NCI-H82 treated with DMSO at 0.1 percent for 48 hours (cell line): ENCODE data around the gene GYPC.
A peak's percentile ranks its signal among the peaks of the same experiment; 100 is the strongest.
"Not testable (repeated sequence)": the region's sequence is repeated elsewhere in the genome, so short reads cannot be mapped to it uniquely, and the experiment has no call there.

Experiments used
- DNase-seq: peaks from one replicate; lab custom pipeline; 2025; ENCODE audit not compliant: unreplicated experiment; lab: John Stamatoyannopoulos, UW

The GYPC gene

DNA sequence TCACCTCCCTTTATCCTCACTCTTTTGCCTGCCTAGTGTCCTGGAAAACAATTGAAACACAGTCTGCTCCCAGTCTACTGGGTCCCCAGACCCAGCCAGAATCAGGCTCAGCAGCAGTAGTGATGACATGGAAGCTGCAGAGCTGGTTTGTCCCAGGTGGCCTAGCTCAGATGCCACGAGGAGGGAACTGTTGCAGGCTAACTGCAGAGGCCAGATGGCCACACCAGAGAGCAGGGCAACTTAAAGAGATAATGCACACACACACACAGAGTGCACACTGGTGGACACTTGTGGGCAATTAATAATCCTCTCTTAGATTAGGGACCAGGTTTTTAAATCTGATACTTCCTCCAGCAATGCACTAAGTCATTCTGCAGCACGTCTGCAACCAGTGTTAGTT is 42.4 kb downstream of the GYPC start:
- DNase-seq: peak; percentile 77

DNA sequence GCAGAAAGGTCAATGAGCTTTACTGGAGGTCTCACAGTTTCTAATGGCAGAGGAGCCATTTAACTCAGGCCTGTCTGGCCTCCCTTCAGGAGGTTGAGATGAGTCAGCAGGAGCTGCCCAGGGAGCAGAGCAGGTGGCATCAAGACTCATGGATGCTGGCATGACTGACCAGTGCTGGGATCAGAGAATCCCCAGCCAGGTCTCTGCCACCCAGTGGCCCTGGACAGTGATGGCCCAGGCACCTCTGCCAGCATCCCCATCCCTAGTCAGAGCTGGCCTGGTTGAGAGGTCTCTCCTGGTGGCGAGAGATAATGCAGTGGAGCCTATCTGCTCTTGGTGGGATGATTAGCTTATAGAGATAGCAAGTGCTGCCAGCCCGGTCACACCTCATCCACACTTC is 43.1 kb downstream of the GYPC start:
- no peak for DNase-seq

DNA sequence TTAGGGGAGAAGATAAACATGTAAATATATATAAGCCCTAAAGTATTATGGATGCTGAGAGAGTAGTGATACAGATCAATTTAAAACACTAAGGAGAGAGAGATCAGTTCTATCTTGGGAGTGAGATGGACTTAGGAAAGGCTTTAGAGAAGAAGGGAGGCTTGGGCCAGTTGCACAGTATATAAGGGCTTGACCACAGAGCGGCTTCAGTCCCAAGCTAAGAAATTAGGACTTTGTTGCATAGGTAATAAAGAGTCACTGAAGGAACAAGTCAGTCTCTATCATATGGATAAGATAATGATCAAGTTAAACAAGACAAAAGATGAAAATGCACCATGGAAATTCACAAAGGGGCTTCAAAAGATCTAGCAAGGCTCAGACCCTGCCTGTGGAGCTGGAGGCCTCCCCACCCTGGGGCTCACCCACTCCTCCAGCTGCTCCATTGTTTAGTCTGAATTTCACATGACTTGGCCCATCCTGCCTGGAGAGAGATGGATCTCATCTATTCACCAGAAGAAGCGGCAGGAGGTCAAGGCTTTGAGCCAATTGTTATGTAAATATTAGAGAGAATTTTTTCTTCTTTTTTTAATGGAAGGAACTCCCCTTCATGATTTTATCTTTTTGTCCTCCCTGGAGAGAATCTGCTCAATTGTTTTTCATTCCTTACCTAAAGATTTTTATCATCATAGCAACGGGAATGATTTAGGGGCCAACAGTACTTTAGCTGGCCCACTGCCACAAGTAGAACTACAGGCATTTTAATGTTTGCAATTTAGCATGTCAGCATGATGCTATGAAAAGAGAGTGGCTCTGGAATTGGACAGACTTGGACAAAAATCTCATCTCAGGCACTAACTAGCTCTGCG is 44.0 kb downstream of the GYPC start:
- DNase-seq: no peak

DNA sequence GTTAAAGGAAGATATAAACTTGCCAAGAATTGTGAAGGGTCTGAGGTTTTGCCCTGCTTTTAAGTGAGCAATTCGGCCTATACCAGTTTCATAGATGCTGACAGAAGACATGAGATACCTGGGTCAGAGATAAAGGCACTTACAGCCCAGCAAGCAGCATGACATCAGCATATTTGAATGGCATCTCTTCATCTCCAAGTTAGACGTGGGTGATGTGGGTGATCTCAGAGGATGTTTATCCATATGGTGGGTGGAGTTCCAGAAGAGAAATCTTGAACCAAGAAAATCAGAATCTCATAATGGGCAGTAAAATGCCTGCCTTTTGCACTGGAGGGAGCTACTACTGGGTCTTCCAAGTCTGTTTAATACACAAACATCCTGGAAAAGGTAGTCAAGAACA is 44.7 kb downstream of the GYPC start:
- DNase-seq: no peak

DNA sequence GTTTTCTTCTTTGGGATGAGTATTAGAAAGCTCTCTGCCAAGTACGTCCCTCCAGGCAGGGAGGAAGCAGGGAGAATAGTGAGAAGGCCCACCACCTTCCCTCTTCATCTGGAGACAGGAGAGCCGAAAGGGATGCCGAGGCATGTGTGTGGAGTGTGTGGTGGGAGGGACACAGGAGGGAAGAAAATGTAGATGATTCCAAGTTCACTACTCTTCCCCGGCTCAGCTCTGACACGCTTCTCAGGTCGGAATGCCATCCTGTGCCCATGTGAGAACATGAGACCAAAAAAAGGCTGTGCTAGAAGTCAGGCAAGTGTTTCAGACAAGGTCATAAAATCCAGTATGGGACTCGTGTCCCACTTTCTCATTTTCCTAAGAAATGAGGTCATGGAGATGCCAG is 47.4 kb downstream of the GYPC start:
- DNase-seq: no peak

DNA sequence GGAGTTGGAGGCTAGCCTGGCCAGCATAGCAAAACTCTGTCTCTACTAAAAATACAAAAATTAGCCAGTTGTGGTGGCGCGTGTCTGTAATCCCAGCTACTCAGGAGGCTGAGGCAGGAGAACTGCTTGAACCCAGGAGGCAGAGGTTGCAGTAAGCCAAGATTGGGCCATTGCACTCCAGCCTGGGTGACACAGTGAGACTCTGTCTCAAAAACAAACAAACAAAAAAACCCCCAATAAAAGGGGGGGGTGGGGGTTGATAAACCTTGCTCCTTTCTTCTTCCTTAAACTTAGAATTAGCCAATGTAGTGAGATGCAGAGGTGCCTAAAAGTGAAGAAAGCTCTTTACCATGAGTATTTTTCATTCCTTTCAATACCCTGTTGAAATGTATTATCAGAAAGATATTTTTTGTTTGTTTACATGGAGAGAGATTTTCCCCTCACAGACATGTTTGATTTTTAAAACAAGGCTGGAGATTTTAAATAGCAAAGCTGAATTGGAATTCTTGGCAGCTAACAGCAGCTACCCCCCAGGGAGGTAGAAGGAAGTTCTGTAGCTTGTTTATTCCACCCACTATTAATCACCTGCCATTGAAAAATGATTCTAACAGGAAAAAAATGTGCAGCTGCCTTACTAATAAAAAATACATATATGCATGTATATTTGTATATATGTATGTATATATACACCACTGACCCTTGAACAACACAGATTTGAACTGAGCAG is 48.6 kb downstream of the GYPC start:
- DNase-seq: no peak

DNA sequence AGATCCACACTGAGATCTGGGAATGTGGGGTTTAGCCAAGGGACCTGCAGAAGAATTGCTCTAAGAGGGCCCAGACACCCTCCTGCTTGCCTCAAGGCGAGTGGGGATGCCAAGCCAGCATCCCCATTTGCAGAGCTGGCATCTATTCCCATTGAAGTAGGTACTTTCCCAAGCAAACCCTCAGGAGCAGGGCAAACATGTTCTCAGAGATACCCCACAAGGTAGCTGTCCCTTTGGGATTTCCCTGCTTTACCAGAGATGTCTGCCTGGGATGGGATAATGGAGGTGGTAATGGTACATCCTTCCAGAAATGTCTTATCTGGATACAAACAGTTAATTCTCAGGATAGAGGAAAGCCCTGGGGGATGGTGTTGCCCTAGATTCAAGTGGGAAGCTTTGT is 51.2 kb downstream of the GYPC start:
- DNase-seq: no peak

DNA sequence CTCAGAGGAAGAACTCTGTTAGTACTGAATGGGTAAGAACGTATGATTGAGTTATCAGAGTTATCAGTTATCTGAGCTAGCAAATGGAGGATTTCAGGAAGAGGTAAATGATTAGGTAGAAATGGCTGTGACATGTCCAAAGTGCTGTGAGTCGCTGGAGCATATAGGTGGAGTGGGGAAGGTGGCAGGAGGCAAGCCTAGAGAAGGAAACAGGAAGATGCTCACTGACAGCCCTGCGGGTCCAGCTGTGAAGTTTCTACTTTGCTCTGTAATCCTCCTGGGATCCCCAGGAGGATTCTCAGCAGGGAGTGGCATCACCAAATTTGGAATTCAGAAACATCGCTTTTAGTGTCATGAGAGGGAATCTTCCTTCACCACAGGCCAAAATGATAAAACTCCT is 52.0 kb downstream of the GYPC start:
- DNase-seq: no peak

DNA sequence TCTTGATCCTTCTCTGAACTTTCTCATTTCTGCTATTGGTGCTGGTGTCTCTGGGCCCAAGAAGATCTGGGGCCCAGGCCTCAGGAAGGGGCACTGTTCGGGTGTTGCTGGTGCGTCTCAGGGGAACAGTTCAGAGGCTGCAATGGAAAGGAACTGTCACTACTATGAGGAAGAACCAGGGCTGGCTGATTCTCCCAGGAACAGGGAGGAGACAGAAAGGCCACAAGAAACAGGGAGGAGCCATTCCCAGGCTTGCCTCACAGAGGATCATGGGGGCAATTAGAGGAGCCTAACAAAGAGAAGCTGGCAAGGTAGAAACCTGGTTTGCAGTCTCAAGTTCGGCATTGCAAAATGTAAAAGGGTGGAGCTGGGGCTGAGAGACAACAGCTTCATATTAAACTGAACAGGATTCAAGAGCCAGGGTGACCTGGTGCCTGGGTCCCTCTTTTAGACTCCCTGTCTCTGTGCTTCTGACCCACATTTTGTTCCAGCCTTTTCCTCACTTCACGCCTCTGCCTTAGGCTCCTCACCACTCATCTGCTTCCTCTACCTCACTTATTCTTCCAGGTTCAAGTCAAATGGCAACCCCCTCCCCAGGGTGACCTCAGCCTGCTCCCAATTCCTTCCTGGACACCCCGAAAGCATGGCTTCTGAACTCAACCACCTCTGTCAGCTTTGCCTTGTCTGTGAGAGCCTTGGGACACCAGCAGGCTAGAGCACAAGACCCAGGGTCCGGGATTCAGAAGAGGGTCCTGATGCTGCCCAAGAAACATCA is 58.4 kb downstream of the GYPC start:
- DNase-seq: no peak

DNA sequence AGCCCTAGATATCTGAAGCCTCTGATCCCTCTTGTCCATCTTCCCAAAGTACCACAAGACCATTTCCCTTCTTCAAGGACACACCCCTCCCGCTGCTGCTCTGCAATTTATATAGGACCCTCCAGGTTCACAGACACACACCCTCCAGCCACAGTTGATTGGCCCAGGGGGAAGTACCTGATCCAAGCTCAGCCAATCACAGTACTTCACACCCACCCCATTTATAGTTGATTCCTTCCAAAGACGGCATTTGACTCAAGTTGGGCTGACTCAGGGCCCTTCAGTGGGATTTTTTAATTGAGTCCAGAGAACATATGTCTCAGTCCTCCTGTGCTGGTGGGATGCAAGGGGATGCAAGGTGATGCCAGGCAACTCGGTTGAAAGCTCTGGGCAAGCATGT is 59.2 kb downstream of the GYPC start:
- DNase-seq: no peak

DNA sequence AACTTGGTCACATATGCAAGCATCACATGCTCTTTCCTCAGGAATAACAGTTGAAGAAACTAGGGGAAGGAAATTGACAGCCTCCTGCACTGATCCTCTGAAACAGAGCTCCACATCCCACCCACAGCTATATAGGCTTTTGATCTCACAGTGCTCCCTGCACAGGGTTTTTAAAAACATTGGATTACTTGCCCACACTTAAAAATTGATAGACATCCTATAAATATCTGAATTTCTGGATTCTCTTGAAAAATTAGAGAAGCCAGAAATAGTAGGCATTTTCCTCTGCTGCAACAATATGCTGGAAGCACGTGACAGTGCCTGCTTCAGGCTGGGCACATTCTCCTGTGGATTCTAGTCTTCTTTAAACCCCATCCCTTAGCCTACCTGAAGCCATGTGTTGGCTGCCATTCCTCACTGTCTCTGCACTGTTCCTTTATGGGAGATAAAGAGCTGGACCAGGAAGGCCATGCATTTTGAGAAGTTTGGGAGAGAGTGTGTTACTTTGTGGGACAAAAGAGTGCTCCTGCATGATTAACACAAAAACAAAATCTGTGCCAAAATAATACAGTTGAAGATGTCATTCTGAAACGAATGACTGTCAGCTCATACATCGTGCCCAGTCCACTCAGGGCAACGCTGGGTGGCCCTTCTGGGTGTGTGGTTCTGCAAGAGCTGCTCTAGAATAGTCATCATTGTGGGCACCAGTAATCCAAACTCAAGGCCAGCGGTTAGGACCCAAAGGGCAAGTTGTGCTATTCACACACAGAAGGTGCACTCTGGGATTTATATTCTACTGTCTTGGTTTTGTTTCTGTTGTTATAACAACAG is 59.8 kb downstream of the GYPC start:
- DNase-seq: no peak

DNA sequence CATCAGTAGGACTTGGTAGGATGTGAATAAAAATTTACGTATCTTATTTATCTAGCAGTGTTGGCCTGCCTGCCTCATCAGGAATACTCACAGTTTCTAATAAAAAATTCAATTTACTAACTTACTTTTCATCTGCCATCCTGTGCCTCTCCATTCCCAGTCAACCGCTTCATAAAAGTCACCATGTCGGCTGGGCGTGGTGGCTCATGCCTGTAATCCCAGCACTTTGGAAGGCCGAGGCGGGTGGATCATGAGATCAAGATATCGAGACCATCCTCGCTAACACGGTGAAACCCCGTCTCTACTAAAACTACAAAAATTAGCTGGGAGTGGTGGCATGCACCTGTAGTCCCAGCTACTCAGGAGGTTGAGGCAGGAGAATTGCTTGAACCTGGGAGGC is 61.3 kb downstream of the GYPC start:
- DNase-seq: not testable (repeated sequence)

DNA sequence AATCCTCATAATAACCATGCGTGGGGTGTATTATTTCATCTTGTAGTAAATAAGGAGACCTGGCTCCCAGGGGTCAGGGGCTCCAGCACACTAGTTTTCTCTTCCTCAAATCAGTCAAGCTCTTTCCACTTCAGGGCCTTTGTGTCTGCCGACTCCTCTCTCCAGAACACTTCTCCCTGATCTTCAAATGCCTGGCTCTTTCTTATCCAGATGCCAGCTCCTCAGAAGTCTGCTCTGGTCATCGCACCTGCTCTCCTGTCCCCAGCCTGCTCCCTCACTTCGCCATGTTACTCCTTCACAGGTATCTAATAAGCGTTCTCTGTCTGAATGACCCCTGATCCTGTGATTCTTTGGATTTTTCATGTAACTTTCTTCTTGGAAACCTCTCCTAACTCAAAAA is 62.0 kb downstream of the GYPC start:
- DNase-seq: no peak

DNA sequence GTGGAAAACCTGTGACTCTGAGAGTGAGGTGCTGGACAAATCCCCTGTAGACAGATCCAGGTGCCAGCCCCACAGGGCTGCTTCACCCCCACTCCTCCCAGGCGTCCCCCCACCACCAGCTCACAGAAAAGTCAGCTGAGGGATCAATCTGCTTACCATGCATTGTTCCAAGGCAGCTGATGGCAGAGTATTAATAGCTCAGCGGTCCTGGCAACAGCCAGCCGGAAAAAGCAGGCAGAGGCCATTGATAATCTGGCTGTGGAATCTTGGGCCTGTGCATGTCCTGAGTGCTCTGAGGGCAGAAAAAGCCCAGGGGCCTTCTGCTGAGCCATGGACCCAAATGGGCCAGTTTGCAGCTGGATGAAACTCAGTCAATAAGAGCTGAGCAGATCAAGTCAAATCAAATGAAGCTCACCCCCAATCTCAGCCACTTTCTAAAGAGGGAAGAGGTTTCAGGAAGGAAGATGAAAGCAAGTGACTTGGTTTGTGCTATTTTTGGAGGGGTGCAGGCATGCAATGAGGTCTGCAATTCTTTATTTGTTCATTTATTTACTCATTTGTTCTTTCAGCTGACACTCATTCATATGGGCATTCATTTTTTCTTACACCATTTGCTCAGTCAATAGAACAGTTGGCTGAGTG is 63.4 kb downstream of the GYPC start:
- no peak for DNase-seq

DNA sequence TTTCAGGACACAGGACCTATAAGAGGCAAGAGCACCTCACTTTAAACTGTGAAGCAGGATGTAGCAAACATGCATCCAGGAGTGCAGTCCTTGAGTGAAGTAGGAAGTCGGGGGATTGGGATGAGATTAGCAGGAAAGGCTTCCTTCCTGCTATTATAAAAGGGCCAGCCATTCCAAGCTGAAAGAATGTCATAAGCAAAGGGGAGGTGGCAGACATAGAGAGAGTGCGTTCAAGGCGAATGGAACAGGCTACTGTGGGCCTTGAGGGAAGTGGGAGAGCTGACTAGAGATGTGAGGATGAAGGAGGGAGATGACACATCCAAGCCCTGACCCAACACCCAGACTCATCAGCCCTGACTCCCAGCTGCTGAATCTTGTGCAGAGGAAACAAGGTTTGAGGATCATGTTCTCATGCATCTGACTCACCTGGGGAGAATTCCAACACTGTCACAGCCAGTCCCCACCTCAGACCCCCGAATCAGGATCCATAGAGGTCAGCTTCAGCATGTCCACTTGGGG is 63.9 kb downstream of the GYPC start:
- no peak for DNase-seq

DNA sequence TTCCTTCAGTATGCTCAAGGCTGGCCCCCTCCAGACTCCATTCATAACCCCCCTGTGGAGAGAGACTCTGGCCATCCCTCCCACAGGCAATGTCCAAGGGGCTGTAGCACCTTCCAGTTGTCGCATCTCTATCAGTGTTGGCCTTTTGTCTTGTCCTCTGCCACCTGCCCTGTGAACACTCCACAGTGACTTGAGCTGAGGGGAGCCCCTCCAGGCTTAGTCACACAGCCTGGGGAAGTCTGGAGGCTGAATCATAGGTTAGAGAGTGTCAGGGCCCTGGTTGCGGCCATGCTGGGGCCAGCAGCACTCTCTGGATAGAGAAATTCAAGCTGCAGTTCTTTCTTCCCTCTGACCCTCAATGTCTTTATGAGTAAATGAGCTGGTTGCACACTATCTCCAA is 64.7 kb downstream of the GYPC start:
- no peak for DNase-seq

DNA sequence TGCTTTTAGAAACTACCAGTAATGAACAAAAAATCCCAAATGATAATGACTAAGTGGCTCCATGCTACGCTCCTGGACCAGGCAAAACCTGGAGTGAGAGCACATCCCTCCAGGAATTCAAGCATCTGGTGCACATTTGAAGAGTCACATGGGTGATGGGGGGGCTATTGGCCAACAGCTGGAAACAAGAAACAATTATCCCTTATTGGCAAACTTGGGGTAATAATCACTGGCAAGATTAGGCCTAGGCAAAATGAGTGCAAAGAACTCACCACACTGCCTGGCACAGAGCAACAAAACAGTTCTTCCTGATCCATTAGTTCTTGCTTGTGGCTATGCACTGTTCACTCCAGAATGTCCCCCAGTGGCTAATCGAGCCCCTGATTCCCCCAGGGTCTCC is 66.1 kb downstream of the GYPC start:
- no peak for DNase-seq

DNA sequence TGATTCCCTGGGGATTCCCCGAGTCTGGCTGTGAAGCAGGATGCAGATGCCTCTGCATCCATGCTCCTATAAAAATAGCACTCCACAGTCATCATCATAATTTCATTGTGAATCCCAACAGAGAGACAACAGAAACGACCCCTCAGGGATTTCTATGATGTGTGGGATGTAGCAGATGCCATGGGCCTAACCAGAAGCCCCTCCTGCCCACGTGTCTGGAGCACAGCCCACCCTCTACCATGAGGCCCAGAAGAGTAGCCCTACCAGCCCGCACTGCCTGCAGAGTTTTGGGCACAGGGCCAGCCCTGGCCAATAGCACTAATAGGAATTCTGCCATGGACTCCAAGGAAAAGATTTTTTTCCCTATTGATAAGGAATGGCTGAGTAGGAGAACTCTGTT is 66.6 kb downstream of the GYPC start:
- DNase-seq: no peak

DNA sequence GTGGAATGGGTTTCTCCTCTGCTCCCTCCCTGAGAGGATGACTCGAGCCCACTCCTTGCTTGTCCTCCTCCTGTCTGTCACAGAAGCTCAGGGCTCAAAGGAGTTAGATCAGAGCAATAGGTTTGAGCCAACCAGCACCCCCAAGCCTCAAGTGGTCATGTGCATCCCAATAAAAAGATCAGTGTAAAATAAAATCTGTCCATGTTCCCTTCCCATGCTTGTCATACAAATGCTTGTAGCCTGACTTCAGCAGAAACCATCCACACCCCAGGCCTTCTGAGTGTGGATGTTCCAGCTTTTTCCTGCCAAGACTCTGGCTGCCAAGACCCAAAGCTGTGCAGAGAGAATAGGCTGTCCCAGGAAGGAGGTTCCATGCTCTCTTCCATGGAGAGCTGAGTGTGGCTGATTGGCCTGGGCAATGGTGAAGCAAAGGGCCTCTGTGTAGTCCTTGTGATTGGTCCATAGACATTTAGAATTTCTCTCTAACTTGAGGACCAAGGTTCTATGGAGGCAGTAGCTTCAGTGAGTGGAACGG is 67.4 kb downstream of the GYPC start:
- DNase-seq: no peak

DNA sequence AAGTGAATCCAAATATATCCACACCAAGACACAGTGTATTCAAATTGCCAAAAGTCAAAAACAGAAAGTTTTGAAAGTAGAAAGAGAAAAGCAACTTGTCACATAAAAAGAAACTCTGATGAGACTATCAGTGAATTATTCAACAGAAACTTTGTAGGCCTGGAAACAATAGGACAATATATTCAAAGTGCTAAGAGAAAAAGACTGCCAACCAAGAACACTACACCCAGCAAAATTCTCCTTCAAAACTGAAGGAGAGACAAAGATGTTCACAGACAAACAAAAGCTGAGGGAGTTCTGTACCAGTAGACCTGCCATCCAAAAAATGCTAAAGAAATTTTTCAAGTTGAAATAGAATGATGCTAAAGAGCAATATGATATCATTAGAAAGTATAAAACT is 69.6 kb downstream of the GYPC start:
- DNase-seq: no peak
